GM21825 (cell line): ENCODE measurements around the gene DCANP1.

Experiments
- ATAC-seq: cut with Tn5 transposase; IDR thresholded peaks from one replicate; pipeline ENCODE4 v1.9.1; 2021; ENCODE audit warnings: mild to moderate bottlenecking, moderate library complexity; ENCODE audit not compliant: unreplicated experiment

DCANP1 gene

DNA sequence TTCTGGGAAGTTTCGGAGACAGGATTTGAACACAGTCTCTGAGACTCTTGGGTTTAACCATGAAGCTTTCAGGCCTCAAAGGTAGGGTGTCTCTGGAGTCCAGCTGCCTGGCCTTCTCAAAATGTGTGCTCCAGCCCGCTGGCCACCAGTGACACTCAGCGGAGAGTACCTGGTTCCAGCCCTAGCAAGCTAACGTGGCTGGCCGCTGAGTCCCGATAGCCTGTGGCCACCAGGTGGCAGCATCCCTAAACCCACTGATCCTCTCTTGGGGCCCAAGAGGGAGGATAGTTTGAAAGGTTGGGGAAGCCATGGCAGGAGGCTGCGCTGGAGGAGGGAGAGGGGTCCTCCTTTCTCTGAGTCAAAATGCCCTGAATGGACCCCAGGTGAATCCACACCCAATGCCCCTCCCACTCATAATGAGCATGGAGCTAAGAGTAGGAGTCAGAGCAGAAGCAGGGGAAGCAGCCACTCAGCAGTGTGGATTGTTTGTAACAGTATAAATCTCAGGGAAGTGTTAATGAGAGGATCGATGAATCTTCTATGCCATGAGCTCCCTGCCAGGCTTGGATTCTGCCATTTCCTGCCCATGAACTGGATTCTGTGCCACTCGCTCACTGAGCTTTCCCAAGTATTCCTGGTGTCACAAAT, 10.4 kb upstream of the DCANP1 start:
- ATAC-seq: peak; percentile 71

DNA sequence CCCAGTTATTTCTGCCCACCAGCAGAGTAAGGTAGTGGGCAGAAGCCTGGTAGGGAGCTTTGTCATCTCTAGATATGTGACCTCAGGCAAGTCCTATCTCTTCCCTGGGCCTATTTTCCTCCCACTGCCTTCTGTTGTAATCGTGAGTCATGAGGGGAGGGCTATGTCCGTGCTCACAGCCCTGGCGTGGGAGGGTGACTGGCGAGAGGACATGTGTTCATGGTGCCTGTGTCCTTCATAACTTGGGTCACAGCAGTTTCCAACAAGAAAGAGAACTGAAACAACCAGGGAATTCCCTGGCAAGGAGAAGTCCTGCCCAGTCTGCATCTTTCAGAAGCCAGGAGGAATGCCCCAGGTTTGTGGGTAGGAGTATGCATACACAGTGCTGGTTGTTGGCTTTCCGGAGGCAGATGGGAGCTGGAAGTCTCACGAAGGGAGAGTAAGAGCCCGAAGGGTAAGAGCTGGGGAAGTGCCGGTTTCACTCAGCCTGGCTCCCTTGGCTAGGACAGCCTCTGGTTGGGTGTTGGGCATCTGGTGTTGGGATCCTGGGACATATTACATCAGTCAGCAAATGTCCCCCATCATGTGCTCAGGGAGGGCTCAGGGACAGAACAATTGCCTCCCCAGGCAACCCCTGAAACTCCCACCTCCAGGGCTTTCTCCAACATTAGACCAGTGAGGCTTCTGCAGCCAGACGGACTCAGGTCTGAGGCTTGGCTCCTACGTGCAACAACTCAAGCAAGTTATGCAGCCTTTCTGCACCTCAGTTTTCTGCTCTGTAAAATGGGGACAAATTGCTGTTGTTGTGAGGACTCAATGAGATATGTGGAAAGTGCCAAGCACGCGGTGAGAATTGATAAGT, 9.3 kb upstream of the DCANP1 start:
- peak; percentile 54 for ATAC-seq

DNA sequence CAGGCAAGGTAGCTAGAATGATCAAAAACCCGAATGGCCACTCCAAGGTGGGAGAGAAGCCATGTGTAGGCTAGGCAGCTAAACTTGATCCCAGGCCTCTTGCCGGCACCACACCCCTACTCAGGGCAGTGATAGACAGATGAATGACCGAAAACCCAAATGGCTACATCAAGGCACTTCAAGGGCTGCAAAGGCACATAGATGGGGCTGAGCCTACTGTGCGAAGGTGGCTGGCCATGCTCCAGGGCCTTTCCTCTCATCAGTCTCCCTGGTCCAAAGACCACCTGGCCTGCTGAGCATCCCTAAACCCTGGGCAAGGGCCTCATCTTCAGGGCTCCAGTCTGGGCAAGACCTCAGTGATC, 8.7 kb upstream of the DCANP1 start:
- ATAC-seq: no peak

DNA sequence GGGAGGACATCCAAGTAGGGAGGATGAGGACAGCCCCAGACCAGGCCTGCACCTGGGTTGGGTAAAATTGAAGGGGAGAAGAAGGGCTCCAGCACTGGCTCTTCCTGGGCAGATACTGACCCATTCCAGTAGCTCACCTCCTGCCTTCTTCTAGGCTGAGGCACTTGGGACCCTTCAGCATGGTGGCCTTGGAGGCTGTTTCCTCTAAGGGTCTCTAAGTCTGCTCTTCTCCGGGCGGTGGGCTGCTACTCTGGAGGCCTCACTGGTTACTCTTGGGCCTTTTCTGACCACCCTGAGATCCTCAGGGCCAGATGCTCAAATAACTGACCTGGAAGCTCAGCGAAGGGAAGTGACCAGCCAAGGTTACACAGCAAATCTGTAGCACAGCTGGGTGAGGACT, 7.8 kb upstream of the DCANP1 start:
- ATAC-seq: no peak

DNA sequence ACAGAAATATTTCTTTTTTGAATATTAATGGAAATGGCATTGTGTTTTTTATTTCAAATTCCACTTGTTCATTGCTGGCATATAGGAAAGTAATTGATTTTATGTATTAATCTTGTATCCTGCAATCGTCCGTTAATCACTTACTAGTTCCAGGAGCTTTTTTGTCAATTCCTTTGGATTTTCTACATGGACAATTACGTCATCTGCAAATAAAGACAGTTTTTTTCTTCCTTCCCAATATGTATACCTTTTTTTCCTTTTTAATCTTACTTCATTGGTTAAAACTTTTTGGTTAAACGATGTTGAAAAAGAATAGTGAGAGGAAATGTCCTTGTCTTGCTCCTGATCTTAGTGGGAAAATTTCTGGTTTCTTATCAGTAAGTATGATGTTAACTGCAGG, 6.5 kb upstream of the DCANP1 start:
- no peak for ATAC-seq

DNA sequence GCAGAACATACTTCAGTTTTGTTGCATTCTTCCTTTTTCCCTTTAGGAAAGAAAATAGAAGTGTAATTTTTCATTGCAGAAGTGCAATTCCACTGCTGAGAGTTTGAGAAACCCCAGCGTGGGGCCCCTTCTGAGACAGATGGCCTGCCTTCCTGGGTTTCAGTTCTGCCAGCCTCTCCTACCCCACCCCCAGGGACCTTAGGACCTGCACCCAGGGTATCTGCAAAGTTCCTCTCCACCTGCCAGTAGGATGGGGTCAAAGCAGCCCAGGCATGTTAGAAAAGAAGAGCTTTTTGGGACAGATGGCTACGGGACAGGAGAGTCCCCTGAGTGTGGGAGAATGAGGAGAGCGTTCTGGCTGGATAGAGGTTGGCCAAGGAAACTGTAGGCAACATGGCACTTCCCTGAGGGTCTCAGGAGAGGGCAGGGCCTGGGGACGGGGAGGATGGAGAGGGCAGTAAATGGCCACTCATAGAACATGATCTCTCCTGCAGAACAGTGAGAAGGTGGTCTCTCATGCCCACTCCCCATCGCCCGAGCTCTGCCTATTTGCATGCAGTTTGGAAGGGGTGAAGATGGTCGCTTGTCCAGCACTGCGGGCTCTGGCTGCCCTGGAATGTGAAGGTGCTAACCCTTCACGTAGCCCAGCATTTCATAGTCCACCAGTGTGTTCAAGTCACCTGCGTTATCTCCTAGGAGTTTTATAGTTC, 5.3 kb upstream of the DCANP1 start, which contains the start of gene TIFAB:
Gene TIFAB, minus strand, starts transcription at position 31 of the 710 bp plus-strand sequence. CDS start 2,412 bp downstream, outside the sequence.
- no peak for ATAC-seq

DNA sequence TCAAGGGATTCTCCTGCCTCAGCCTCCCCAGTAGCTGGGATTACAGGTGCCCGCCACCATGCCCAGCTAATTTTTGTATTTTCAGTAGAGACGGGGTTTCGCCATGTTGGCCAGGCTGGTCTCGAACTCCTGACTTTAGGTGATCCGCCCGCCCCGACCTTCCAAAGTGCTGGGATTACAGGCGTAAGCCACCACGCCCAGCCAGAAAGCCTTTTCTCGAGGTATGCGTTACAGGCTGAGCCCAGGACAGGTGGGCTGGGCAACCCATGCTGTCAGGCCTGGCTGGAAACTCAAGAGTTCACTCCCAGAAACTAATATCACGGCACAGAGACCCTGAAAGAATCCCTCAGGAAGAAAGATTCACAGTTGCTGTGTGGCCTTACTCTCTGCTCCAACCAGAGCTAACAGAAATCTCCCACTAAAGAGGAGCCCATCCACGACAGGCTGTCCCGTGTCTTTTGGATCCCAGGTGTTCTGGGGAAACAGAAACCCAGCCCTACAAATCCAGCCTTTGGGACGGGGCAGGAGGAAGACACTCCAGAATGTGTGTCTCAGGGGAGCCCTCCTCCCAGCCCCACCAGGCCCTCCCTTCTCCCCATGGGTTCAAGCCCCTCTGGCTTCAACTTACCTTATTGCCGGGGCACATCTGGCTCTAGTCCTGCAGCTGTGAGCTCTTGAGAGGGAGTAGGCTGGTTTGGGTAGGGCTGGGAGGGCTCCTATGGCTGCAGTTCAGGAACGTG, 4.6 kb upstream of the DCANP1 start:
- no peak for ATAC-seq

DNA sequence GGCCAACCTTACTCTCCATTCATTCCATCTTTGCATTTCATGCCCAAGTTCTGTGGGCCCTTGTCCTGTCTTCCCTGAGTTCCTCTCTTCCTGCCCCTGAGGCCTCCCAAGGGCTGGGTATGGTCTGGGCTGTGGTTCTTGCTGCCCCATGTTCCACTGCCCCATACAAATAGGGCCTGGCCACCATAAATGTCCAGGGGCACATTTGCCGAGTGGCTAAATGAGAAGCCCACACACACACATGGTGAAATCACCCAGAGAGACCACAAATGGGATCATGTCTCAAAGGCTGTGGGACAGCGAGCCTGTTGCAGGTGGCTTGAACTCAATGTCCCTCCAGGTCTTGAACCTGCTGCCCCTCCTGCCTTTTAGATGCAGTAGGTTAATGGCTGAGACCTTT, 3.8 kb upstream of the DCANP1 start:
- ATAC-seq: no peak

DNA sequence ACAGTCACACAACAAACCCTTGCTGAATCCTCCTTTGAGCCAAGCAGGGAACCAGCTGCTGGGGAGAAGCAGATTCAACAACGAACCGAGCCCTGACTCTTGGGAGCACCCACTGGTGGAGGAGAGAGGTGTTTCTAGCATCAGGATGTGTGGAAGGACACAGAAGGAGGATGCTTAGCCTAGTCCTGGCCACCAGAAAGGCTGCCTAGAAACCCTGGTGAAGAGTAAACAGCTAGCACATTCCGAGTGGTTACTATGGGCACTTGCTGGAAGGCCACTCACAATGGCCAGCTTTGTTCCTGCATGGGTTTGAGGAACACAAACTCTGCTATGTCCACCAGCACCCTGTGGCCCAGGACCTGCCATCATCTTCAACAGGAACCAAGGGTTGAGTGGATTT, 3.2 kb upstream of the DCANP1 start:
- ATAC-seq: no peak

DNA sequence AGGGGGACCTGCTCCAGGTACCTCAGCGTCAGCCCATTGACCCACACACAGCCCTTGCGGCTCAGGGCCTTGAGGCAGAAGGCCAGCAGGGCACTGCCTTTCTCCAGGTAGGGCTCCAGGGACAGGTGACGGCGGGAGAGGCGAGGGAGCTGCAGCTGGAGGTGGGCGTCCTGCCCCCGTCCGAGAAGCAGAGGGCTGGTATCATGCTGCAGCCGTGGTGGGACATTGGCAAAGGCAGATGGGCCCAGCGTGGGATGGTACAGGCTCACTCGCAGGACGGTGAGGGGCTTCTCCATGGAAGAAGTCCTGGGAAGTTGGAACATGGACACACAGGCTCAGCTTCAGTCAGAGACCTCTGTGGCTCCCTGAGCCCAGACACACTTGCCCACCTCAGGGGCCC, 2.5 kb upstream of the DCANP1 start:
- no peak for ATAC-seq

DNA sequence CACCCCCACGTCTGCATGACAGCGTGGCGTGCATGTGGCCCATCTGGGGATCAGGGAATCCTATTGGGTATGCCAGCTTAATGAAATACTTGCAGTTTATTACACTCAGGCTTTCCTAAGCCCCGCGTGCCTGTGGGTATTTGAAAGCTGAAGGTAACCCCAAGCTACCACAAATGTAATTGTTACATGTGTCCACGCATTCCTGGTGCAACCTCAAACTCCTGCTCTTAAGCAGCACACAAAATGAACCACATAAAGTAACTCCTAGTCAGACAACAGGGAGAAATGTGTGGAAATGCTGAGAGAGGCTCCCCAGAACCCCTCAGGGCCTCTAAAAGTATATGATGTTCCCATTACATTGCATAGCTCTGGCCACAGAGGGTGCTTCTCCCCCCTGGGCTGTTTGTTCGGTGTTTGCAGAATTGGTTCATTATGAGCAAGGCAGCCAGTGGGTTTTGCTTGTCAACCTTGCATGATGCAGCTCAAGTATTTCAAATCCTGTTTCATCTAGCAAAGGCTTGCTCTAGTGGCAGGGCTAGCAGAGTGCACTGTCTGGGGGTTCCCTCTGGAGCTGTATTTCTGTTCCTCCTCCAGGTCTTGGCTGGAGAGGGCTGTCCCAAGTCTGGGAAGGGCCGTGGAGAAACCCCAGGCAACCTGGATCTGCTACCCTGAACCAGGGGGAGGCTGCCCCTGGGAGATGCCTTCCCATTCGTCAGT, 1.8 kb upstream of the DCANP1 start:
- ATAC-seq: no peak

DNA sequence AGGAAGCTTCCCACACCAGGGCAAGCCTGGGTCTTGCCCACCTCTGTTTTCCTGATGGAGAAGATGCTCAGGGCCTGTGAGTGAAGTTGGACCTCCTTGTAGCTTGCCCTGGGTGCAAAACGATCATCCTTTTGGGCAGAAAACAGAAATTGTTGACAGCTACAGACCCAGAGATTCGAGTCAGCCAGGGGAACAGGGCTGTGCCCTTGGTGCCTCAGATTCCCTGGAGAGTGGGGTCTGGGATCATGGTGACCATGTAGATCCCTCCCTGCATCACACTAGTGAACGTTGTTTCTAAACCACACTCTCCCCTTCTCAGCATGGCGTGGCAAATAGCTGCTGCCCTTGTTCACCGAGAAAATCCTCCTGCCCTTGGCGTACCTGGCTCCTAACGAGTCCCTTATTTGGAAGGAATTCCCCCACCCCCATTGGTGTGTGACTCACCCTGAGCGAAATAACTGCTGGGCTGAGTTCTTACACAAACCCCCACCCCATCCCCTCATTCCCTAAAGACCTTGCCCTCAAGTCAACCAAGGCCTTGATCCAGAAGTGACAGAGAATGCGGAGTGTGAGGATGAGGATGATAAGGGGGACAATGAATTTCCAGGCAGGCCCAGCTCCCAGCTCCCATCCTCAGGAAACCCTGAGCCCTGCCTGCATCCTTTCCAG, 1.1 kb upstream of the DCANP1 start:
- ATAC-seq: no peak

DNA sequence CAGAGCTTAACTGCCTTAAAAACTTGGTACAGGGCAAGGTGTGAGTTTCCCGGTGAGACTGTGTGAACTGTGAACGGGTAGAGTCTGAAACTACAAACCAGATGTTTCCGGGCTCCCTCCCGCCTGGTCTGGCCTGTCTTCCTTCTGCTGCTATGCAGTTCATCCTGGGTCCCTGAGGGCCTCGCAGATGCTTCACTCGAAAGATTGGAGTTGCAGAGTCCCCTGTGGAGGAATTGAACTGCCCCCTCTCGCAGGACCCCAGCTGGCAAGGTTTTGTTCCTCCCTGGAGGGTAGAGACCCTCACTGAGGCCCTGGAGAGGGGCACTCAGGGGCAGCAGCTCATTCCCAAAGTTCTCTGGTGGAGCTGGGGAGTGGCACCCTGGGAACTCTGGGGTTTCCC, 533 bp downstream of the DCANP1 start:
- no peak for ATAC-seq

DNA sequence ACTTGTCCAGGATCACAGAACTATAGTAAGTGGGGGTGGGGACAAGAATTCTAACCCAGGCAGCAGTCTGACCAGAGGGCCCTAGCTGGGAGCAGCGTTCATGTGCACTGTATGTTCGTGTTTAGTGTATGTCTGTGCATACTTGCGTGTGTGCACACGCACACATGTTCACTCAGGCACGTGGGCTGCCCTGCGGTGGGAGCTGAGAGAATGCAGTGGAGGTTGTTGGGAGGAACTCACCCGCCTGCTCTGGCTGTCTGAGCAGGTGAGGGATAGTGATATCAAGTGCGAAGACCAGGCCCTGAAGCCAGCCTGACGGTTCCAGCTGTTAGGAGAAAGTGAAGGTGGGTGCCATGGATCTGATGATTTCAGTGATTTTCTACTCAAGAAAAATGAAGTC, 942 bp downstream of the DCANP1 start:
- ATAC-seq: no peak

DNA sequence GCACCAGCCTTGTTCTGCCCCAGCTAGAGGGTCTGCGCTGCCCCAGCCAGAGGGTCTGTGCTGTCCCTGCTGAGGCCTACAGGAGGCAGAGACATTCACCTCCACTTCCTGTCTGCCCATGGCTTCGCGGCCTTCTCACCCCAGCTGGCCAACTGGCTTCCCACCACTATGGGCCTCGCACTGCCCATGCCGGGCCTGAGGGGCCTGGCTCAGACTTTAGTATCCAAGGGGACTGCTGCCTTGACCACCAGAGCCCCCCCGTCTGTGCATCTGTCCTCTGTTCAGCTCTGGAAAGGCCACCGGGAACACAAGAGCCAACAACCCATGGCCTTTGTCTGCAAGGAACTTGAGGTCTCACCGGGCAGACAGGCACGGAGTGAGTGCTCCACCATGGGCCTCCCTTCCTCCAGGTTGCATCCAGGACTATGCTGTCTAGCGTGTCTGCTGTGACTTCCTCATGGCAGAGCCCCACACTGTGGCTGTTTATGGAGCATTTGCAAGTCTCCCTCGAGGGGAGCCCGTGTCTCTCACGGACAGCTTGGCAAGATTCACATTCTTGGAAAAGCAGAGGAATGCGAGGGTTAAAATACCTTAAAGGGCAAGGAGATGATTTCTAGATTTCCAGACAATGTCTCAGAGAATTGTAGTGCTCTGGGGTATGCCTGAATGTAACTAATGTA, 1.7 kb downstream of the DCANP1 start:
- ATAC-seq: no peak

DNA sequence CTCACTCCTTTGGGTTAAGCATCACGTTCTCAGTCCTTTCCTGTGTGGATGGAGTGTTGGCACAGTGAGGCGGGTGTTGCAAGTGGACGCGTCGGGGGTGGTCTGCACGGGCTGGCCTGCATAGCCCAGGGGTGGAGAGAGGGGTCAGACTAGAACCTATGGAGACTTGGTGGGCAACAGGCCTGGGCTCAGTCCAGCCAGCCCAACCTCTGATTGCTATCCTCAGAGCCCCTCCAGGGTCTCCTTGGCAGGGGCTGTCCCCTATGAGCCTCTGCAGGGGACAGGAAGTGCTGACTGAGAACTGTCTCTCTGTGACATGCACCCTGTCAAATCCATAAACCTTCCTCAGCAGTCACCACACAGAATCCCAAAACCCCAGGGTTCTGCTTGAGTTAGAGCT, 2.3 kb downstream of the DCANP1 start:
- no peak for ATAC-seq

DNA sequence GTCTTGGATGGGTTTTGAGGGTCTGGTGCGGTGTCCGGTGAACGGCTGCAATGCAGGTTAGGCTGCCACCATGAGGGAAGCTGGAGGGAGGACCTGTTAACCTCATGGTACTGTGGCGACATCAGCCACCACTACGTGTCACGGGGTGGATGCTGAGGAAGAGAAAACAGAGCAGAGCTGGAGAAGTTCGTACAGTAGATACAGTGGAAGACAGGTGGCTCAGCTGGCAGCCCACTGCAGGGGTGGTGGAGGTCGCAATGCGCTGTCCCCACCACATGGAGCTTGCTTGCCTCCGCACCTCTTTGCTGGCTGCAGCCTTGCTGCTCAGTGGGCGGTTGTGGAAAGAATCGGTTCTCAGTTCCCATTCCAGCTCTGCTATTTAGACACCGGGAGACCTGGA, 2.8 kb downstream of the DCANP1 start:
- ATAC-seq: no peak

DNA sequence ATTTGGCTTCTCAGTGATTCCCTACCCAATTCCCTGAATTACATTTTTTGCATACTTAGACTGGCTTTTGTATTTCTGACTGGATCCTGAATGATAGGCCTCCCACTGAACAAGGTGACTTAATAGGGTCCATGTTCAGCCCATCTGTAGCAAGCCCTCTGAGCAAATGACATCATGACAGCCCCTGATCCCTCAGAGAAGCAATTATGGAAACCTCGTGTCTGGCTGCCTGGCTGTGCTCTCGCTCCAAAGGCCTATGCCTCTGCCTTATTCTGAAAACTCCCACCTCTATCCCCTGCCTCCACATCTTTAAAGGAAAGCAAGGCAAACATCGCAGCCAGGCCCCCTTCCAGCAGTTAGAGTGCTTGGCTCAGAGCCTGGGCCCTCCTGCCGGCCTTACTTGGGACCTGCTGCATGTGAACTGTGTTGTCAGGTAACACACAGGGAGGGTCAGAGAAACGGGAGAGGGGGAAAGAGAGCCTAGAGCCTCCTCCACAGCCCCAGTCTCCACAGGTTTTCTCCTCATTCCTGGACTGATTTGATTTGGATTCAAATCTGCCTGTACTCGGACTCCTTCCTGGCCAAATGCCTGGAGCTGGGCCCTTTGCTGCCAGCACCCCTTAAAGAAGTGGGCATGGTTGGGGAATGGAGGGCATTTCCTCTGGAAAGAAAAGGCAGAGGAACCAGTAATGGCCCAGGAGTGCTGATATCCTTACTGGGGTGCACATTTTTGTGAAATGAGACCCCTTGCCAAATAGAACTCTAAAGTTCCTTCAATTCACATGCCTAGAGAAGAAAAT, 3.8 kb downstream of the DCANP1 start:
- no peak for ATAC-seq
